HepG2 (cell line): ENCODE results near the gene CPT1B. TPM values are rescaled to one million over a fixed set of nuclear protein-coding genes. Genes with fewer than 3 reads are reported as not detected.

Source experiments
- ARNT ChIP-seq: fragments of 450-650 bp; IDR thresholded peaks from 2 replicates; pipeline ENCODE4 v1.6.1; 2017
- ATF5 ChIP-seq: sonication (generic); formaldehyde crosslinking; IDR thresholded peaks from 2 replicates; pipeline ENCODE4 v1.4.0; 2020; ENCODE audit warnings: mild to moderate bottlenecking, low read depth, missing genetic modification reagents
- CENPBD1 ChIP-seq: sonication (generic); formaldehyde crosslinking; IDR thresholded peaks from 2 replicates; pipeline ENCODE4 v1.8.0; 2022; ENCODE audit warnings: missing genetic modification reagents, low read depth, mild to moderate bottlenecking, borderline replicate concordance
- ELK4 ChIP-seq: sonication (generic); formaldehyde crosslinking; IDR thresholded peaks from 2 replicates; pipeline ENCODE4 v1.9.0; 2021; ENCODE audit warnings: missing genetic modification reagents, borderline replicate concordance
- HES4 ChIP-seq: sonication (generic); formaldehyde crosslinking; IDR thresholded peaks from 2 replicates; pipeline ENCODE4 v1.9.0; 2021; ENCODE audit warnings: mild to moderate bottlenecking, missing genetic modification reagents, borderline replicate concordance
- KDM5A ChIP-seq: fragments of 200-600 bp; sonication (generic); IDR thresholded peaks from 2 replicates; pipeline ENCODE4 v1.7.0; 2018; ENCODE audit warnings: antibody characterized with exemption, mild to moderate bottlenecking, low read length, borderline replicate concordance
- MEIS1 ChIP-seq: sonication (generic); formaldehyde crosslinking; IDR thresholded peaks from 2 replicates; pipeline ENCODE4 v1.9.0; 2021; ENCODE audit warnings: mild to moderate bottlenecking, missing genetic modification reagents, moderate library complexity, borderline replicate concordance
- NCOA2 ChIP-seq: sonication (generic); formaldehyde crosslinking; IDR thresholded peaks from 2 replicates; pipeline ENCODE4 v1.8.0; 2022; ENCODE audit warnings: inconsistent platforms
- RXRB ChIP-seq: IDR thresholded peaks from 2 replicates; pipeline ENCODE4 v1.6.1; 2016; ENCODE audit warnings: borderline replicate concordance, missing genetic modification reagents, missing compliant biosample characterization
- TRAFD1 ChIP-seq: sonication (generic); formaldehyde crosslinking; IDR thresholded peaks from 2 replicates; pipeline ENCODE4 v1.5.1; 2020; ENCODE audit warnings: missing genetic modification reagents, mild to moderate bottlenecking, borderline replicate concordance
- U2AF2 ChIP-seq: fragments of 200-400 bp; formaldehyde crosslinking; IDR thresholded peaks from 2 replicates; pipeline ENCODE4 v1.6.1; 2017; ENCODE audit warnings: low read depth, mild to moderate bottlenecking, low read length
- ZFP82 ChIP-seq: sonication (generic); formaldehyde crosslinking; IDR thresholded peaks from 2 replicates; pipeline ENCODE4 v1.5.1; 2020; ENCODE audit warnings: mild to moderate bottlenecking, missing genetic modification reagents, borderline replicate concordance
- ZNF264 ChIP-seq: sonication (generic); formaldehyde crosslinking; IDR thresholded peaks from 2 replicates; pipeline ENCODE4 v1.4.0; 2020; ENCODE audit warnings: missing genetic modification reagents
- ZNF282 ChIP-seq: fragments of 450-650 bp; IDR thresholded peaks from 2 replicates; pipeline ENCODE4 v1.6.1; 2018; ENCODE audit not compliant: partially characterized antibody
- ZNF564 ChIP-seq: sonication (generic); formaldehyde crosslinking; IDR thresholded peaks from 2 replicates; pipeline ENCODE4 v1.8.1; 2023; ENCODE audit warnings: mild to moderate bottlenecking, missing genetic modification reagents
- ZNF567 ChIP-seq: sonication (generic); formaldehyde crosslinking; IDR thresholded peaks from 2 replicates; pipeline ENCODE4 v1.8.1; 2023; ENCODE audit warnings: mild to moderate bottlenecking, missing genetic modification reagents, borderline replicate concordance
- ZNF609 ChIP-seq: sonication (generic); formaldehyde crosslinking; IDR thresholded peaks from 2 replicates; pipeline ENCODE4 v1.4.0; 2020; ENCODE audit warnings: mild to moderate bottlenecking, missing genetic modification reagents, borderline replicate concordance
- ZNF615 ChIP-seq: sonication (generic); formaldehyde crosslinking; IDR thresholded peaks from 2 replicates; pipeline ENCODE4 v1.5.0; 2020; ENCODE audit warnings: mild to moderate bottlenecking, missing genetic modification reagents, borderline replicate concordance
- ZNF740 ChIP-seq: sonication (generic); formaldehyde crosslinking; IDR thresholded peaks from 2 replicates; pipeline ENCODE4 v1.4.0; 2020; ENCODE audit warnings: missing genetic modification reagents
- polyA plus RNA-seq, 8 experiments: library from polyadenylated mRNA; depleted of rRNA in 3 of 8; stranded (reverse) in 7 of 8; unstranded in 1 of 8; fragments of >200 nt; fragmentation: Illumina TruSeq in 4 of 8; extraction: Trizol in 4 of 8; gene quantifications; 2 replicates each; pipeline versions ENCODE4 v1.2.1 to v1.2.3, GENCODE V29; 2011 to 2016; ENCODE audit warnings: low read depth in 4 of 8, missing spikeins in 1 of 8, mixed read lengths in 1 of 8; ENCODE audit not compliant: insufficient read depth in 1 of 8
- total RNA-seq, 5 experiments: library from RNA; depleted of rRNA; stranded (reverse); fragments of >200 nt; fragmentation: Illumina TruSeq; extraction: Trizol; gene quantifications; 2 replicates each; pipeline ENCODE4 v1.2.3, GENCODE V29; 2016; ENCODE audit warnings: low read depth in 1 of 5

CPT1B gene
- total and polyA plus RNA-seq, 2 of the 13 experiments (the other 11 are each of a cell fraction or from before 2014, with no cell fraction given) = 9.2 to 19.5 TPM

GRCh38 chr22:50562523-50563412, 15.5 kb downstream of the CPT1B start, which contains the start of gene SYCE3 (continued):
- no peak for TF ChIP-seq CENPBD1 (CRISPR knock-in tag)
- no peak for TF ChIP-seq ZNF564
- TF ChIP-seq ZFP82 (CRISPR knock-in tag) = no peak
- TF ChIP-seq MEIS1 (CRISPR knock-in tag) = peak; percentile 69; the same call in 1 of the 2 replicates
- no peak for TF ChIP-seq ZNF567 (CRISPR knock-in tag)
- TF ChIP-seq ATF5 (CRISPR knock-in tag) = no peak
- no peak; the same call in 1 of the 2 replicates for TF ChIP-seq KDM5A
- no peak for TF ChIP-seq ZNF264
- no peak for TF ChIP-seq ZNF740 (CRISPR knock-in tag)
- TF ChIP-seq NCOA2 = no peak
- no peak for TF ChIP-seq ARNT
- no peak for TF ChIP-seq ZNF609 (CRISPR knock-in tag)
- no peak for TF ChIP-seq U2AF2
- TF ChIP-seq ZNF282 = no peak
- TF ChIP-seq ZNF615 (CRISPR knock-in tag) = no peak
- TF ChIP-seq RXRB (CRISPR knock-in tag) = no peak; the same call in 1 of the 2 replicates
- peak; percentile 64; the same call in 1 of the 2 replicates for TF ChIP-seq ELK4 (CRISPR knock-in tag)
- no peak for TF ChIP-seq TRAFD1
- TF ChIP-seq HES4 (CRISPR knock-in tag) = no peak
